Cardiac muscle cell (in vitro differentiated cells and primary cell): ENCODE measurements around the gene NKD2. TPM values are rescaled to one million over a fixed set of nuclear protein-coding genes. Genes with fewer than 3 reads are reported as not detected.

Experiments
- DNase-seq, 2 donors: peaks; one replicate each; pipeline versions ENCODE4 v3.0.0 to v3.0.0-alpha.2; 2010 to 2017; ENCODE audit warnings: low read depth in 1 of 2, low spot score in 1 of 2
- H3K27ac ChIP-seq: fragments of 200-600 bp; sonication (generic); 2 replicates; pipeline ENCODE4 v1.5.1; 2016
- H3K27me3 ChIP-seq: fragments of 200-600 bp; sonication (generic); 2 replicates; pipeline ENCODE4 v1.6.0; 2016; ENCODE audit warnings: control low read depth
- H3K36me3 ChIP-seq: fragments of 200-600 bp; sonication (generic); 2 replicates; pipeline ENCODE4 v1.5.1; 2016; ENCODE audit warnings: control low read depth
- H3K4me1 ChIP-seq: fragments of 200-600 bp; sonication (generic); 2 replicates; pipeline ENCODE4 v1.8.1; 2017; ENCODE audit warnings: low read depth, mild to moderate bottlenecking, mixed run types
- H3K4me3 ChIP-seq: fragments of 200-600 bp; sonication (generic); 2 replicates; pipeline ENCODE4 v1.5.1; 2016; ENCODE audit warnings: mild to moderate bottlenecking
- H3K9me3 ChIP-seq: fragments of 200-600 bp; sonication (generic); 2 replicates; pipeline ENCODE4 v1.5.1; 2017; ENCODE audit warnings: low read depth, mild to moderate bottlenecking, control low read depth
- CTCF ChIP-seq: IDR thresholded peaks from 2 replicates; pipeline ENCODE4 v1.5.1; 2012; ENCODE audit warnings: low read depth, mild to moderate bottlenecking, low read length
- polyA plus RNA-seq: library from polyadenylated mRNA; unstranded; fragments of >200 nt; fragmentation: Nextera tagmentation; extraction: Ambion mirVana; gene quantifications from 2 replicates; pipeline ENCODE4 v1.2.1, GENCODE V29; 2016
- total RNA-seq: library from RNA; depleted of rRNA; stranded (reverse); fragments of >200 nt; gene quantifications from 2 replicates; pipeline ENCODE4 v1.2.3, GENCODE V29; 2016

NKD2 gene
- total and polyA plus RNA-seq, 2 experiments from 2014 or later = 3.4 to 3.9 TPM

- Histone ChIP-seq H3K36me3 (peaks cover 6% of the 10 kb centered on the region), H3K4me1 (no peaks in the 10 kb centered on the region), H3K4me3 (no peak overlapping the region), H3K27ac (no peak overlapping the region), H3K27me3 (no peaks in the 10 kb centered on the region), H3K9me3 (no peaks in the 10 kb centered on the region)
- DNase-seq = no peak
- no peak for TF ChIP-seq CTCF
Observed at GRCh38 chr5:1054018-1054798, 45.6 kb downstream of the NKD2 start.

GRCh38 chr5:1054799-1055775, 46.5 kb downstream of the NKD2 start:
- Histone ChIP-seq H3K4me3 (no peak overlapping the region), H3K27me3 (no peaks in the 10 kb centered on the region), H3K4me1 (no peaks in the 10 kb centered on the region), H3K36me3 (peaks cover 6% of the 10 kb centered on the region), H3K27ac (no peak overlapping the region), H3K9me3 (no peaks in the 10 kb centered on the region)
- no peak for TF ChIP-seq CTCF
- no peak for DNase-seq

- Histone ChIP-seq H3K4me3 (no peak overlapping the region), H3K9me3 (no peaks in the 10 kb centered on the region), H3K4me1 (no peaks in the 10 kb centered on the region), H3K27me3 (no peaks in the 10 kb centered on the region), H3K27ac (no peak overlapping the region), H3K36me3 (peaks cover 6% of the 10 kb centered on the region)
- TF ChIP-seq CTCF = no peak
- no peak for DNase-seq
Observed at GRCh38 chr5:1055896-1056610, 47.5 kb downstream of the NKD2 start.

GRCh38 chr5:1056611-1057484, 48.2 kb downstream of the NKD2 start:
- no peak overlapping the region for H3K27ac ChIP-seq
- H3K4me1 ChIP-seq = no peaks in the 10 kb centered on the region
- DNase-seq = no peak
- no peak overlapping the region for H3K4me3 ChIP-seq
- no peaks in the 10 kb centered on the region for H3K27me3 ChIP-seq
- no peak for TF ChIP-seq CTCF
- no peaks in the 10 kb centered on the region for H3K9me3 ChIP-seq
- H3K36me3 ChIP-seq = no peaks in the 10 kb centered on the region
